HG02588 (cell line): ENCODE results near the gene WDR55.
"Not testable (repeated sequence)": the region's sequence is repeated elsewhere in the genome, so short reads cannot be mapped to it uniquely, and the experiment has no call there.

Experiments used
- ATAC-seq: cut with Tn5 transposase; IDR thresholded peaks from one replicate; pipeline ENCODE4 v1.9.1; 2021; ENCODE audit warnings: mild to moderate bottlenecking, moderate library complexity; ENCODE audit not compliant: unreplicated experiment

Gene WDR55, protein sequence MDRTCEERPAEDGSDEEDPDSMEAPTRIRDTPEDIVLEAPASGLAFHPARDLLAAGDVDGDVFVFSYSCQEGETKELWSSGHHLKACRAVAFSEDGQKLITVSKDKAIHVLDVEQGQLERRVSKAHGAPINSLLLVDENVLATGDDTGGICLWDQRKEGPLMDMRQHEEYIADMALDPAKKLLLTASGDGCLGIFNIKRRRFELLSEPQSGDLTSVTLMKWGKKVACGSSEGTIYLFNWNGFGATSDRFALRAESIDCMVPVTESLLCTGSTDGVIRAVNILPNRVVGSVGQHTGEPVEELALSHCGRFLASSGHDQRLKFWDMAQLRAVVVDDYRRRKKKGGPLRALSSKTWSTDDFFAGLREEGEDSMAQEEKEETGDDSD

DNA sequence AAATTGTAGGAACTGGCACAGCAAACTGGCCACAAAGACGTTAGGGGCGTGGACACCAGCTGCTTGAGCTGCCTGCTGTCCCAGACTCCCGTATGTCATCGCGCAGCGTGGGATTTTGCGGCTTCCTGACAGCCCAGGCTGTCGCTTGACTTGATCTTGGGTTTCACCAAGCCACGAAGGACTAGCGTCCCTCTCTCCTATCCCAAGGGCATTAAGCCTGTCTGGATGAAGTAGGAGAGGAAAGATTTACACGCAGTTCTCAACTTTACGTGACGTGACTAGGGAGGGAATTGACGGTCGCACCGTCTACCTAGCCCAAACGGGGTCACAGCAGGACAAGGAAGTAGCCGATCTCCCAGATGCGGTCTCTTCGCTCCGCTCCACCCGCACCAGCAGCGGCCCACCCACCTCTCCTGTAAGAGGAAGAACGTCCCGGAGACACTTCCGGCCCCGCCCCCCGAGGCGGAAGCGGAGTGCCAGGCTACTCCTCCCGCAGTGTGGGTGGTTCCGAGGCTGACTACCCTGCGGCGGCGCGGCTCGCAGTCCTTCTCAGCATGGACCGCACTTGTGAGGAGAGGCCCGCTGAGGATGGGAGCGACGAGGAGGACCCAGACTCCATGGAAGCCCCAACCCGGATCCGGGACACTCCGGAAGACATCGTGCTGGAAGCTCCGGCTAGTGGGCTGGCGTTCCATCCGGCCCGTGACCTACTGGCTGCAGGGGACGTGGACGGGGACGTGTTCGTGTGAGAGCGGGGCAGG lies at the start of gene WDR55:
WDR55 (plus strand) TSS at position 546 of the 761 bp plus-strand sequence; CDS start at position 555, 9 bp downstream.
- peak; percentile 98 for ATAC-seq

DNA sequence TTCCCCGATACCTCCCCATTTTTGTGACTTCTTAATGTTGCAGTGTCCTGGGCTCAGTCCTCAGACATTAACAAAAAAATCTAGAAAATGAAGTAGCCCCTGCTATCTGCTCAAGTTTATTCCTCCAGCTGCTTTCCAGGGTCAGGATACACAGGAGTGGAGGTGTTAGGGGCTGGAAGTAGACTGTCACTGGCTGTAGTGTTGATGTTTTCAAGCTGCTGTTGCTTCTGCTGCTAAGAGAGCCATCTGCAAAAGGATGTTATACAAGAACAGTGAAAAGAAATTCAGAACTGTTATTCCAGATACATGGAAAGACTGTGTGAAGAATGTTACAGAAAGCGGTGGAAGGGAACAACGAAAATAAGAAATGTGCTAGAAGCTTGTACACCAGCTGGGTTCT lies 42.4 kb upstream of the WDR55 start:
- ATAC-seq = no peak

DNA sequence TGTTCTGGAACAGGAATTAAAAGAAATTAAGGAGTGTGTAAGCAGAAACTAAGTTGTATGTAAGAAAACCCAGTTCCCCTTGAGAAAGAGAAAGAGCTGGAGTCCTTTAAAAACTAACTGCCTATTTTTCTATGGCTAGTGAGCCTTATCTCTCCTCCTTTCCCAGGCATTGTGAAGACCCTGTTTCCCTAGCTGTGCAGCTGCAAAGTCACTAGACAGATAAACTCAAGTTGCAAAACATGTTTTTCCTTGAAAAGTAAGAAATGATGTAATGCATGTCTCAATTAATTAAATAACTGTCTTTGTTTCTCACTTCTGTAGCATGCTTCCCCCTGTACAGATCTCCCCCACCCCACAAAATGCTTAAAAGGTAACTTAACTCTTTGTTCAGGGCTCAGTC lies 41.6 kb upstream of the WDR55 start:
- not testable (repeated sequence) for ATAC-seq

DNA sequence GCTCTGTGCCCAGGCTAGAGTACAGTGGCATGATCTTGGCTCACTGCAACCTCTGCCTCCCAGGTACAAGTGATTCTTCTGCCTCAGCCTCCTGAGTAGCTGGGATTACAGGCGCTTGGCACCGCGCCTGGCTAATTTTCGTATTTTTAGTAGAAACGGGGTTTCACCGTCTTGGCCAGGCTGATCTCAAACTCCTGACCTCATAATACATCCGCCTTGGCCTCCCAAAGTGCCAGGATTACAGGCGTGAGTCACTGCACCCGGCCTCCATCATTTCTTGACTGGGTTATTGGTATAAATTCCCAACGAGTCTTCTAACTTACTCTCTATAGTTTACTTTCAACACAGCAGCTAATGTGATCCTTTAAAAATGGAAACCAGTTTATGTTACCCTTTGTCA lies 39.8 kb upstream of the WDR55 start:
- ATAC-seq = not testable (repeated sequence)

DNA sequence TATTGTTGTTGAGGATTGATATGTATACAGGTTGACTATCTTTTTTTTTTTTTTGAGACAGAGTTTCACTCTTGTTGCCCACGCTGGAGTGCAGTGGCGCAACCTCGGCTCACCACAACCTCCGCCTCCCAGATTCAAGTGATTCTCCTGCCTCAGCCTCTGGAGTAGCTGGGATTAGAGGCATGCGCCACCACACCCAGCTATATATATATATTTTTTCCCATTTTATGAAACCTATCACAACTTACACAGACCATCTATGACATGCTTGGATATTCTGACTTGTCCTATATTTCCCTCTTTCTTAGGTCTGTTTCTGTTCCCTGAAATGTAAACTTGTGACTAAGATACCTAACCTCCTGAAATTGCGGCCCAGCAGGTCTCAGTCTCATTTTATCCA lies 36.7 kb upstream of the WDR55 start:
- ATAC-seq = no peak

DNA sequence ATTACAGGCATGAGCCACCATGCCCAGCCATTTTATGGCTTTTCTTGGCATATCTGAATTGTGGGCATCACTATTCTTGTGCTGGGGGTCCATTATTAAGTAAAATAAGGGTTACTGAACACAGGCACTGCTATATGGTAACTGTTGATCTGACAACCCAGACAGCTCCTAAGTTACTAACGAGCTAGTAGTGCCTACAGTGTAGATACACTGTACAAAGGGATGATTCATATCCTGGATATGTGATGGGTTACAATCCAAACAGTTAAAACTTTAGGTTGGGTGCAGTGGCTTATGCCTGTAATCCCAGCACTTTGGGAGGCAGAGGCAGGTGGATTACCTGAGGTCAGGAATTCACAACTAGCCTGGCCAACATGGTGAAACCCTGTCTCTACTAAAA lies 36.0 kb upstream of the WDR55 start:
- no peak for ATAC-seq

DNA sequence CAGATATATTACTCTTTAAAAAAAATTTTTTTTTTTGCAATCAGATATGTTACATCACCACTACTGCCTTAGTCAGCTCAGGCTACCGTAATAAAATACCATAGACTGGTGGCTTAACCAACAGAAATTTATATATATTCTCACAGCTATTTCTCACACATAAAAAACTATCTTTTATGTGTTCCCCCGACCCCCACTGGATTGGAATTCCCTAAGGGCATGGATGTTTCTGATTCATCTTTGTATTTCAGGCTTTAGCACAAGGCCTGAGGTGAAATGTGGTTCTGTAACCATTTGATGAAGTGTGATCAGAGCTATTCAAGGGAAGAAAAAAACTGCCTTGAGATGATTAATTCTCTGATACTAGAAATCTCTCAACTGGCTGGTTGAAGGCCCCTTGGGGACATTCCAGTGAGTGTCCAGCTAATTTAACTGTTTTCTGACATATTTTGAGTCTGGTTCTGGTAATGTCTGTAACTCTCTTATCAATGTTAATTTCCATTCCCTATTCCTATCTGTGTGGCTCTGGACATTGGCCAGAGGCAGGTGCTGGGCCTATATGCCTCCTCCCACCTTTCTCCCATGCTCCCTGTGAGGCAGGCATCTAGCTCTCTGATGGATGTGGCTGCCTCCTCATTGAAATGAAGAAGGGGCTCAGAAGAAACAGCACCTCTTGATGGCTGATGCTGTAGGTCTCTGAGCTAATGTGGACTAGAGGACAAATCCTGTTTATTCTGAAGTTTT lies 34.2 kb upstream of the WDR55 start:
- ATAC-seq = no peak

DNA sequence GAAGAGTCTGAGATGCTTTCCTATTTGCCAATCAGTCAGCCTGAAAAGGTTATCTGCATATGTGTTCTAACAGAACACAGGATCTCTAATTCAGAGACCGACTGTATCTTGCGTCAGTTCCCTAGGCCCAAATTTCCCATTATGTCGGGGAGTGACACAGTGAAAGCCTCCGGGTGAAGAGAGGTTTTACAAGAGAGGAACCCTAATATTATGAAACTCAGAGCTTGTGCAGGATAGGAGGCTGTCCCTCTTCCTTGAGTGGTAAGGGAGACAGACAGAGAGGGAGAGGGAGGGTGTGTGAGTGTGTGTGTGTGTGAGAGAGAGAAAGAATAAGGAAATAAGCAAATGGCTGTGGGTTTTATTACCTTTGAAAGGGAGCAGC lies 33.7 kb upstream of the WDR55 start:
- ATAC-seq = no peak

DNA sequence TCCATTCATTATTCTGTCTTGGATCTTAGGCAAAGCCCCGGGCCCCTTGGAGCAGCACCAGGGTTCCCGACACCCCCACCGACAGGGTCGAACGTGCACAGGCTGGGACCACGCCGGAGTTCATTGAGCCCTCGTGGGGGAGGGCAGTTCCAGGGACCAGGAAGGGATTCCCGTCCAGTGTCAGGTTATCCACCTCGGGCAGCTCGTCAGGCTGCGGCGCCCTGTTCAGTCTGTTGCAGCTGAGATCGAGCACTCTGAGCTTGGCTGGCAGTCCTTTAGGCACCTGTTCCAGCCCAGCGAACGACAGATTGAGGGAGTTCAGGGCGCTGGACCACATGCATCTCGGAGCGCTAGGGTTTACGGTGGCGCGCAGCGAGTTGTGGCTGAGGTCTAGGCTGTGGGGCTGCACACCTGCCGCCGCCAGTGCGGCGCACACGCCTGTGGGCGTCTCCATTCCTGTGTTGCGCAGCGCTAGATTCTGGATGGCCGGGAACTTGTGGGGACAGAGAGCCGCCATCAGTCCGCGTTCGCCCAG lies 32.8 kb upstream of the WDR55 start:
- ATAC-seq = peak; percentile 32

DNA sequence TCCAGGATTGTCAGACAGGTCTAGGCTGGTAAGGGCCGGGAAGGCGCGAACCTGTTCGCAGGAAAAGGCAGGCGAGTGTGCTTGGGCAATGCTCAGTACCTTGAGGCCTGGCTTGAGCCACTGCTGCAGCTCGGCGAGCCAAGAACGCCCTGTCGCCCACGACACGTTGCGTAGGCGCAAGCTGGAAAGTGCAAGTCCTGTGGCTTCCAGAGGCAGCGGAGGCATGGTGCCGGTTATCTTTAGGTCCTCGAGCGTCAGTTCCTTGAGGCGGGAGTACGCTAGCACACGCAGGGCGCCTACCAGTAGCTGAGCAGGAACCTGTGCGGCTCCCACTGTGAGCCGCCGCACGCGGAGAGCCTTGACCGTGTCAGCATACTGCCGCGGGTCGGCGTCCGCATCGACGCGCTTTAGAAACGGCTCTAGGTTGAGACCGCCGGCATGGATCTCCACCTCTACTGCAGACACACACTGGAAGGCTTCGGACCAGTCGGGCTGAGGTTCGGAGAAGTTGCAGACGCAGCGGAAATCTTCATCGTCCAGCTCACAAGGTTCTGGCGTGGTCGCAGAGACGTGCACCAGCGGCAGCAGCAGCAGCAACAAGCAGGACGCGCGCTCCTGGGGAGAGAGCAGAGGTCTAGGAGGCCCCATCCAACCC lies 32.2 kb upstream of the WDR55 start:
- peak; percentile 53 for ATAC-seq

DNA sequence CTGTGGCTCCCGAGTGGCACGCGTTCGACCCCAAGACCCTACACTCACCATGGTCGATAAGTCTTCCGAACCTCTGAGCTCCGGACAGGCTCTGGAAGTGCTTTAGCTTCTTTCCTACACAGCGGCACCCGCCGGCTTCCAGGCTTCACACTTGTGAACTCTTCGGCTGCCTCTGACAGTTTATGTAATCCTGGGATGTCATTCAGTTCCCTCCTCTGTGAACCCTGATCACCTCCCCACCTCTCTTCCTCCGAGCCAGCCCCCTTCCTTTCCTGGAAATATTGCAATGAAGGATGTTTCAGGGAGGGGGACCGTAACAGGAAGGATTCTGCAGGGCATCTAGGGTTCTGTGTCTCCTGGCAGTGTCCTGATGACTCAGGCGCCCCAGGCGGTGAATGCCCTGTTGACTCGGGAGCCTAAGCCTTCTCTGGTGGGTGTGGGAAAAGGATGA lies 31.7 kb upstream of the WDR55 start, which contains the start of gene CD14:
CD14 (minus strand) TSS at position 155 of the 451 bp plus-strand sequence; CDS start at position 51, 104 bp downstream.
- ATAC-seq = no peak

DNA sequence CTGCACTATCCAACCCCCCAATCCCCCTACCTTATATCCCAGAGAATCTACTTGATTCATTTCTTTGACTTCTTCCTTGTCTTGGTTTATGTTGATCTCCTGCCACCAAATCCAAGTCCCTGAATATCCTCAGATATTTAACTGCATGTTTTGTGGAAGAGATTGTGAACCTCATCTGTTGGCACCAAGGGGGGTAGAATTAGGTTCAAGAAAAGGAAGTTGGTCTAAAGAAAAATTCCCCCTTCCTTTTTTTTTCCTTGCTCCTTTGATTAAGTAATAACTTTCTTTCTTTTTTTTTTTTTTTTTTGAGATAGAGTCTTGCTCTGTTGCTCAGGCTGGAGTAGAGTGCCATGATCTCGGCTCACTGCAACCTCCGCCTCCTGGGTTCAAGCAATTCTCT lies 31.2 kb upstream of the WDR55 start:
- no peak for ATAC-seq

DNA sequence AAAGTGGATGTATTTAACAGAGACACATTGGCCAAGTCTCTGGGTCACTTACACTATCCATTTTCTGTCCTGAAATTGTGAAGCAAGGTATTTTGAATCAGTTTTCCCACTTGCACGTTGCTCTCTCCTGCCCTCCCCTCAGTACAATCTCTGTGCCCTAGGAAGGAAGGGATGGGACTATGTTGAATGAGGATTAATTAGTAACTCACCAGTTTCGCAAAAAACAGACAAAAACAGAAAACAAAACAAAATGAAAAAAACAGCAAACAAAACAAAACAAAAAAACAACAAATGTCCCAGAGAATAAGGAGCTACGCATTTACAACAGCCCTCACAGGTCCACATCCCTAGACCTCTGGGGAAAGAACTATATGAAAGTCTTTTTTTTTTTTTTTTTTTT lies 30.6 kb upstream of the WDR55 start:
- ATAC-seq = no peak

DNA sequence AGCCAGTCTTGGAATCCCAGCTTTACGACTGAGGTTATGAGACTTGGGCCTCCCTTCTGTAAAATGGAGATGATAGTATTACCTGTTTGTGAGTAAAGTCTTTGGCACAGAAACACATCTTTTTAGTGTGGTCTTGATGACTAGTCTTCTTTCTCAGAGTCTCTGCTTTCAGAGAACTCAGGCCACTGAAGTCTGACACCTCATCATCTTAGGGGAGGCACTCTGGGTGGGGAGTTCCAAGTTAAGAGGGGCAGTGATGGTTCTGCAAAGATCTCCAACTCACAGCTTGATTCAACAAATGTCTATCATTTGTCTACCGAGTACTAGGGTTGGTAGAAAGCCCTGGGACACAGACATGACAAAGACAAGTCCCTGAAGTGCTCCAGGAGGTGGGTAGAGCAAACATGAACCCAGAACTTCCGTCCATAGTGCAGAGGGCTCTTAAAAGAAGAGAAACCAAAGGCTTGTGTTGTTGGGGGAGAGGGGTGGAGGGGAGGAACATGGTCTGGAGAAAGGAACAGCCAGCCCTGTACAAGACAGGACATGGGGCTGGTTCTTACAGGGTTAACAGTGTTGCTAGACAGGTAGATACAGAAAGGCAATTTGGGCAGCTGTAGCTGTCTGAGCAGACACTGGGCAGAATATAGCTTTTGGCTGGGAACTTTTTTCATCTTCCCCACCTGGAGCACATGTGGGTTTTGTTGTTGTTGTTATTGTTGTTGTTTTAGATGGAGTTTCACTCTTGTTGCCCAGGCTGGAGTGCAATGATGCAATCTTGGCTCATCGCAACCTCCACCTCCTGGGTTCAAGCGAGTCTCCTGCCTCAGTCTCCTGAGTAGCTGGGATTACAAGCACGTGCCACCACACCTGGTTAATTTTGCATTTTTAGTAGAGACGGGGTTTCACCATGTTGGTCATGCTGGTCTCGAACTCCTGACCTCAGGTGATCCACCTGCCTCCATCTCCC lies 29.1 kb upstream of the WDR55 start:
- ATAC-seq = no peak

DNA sequence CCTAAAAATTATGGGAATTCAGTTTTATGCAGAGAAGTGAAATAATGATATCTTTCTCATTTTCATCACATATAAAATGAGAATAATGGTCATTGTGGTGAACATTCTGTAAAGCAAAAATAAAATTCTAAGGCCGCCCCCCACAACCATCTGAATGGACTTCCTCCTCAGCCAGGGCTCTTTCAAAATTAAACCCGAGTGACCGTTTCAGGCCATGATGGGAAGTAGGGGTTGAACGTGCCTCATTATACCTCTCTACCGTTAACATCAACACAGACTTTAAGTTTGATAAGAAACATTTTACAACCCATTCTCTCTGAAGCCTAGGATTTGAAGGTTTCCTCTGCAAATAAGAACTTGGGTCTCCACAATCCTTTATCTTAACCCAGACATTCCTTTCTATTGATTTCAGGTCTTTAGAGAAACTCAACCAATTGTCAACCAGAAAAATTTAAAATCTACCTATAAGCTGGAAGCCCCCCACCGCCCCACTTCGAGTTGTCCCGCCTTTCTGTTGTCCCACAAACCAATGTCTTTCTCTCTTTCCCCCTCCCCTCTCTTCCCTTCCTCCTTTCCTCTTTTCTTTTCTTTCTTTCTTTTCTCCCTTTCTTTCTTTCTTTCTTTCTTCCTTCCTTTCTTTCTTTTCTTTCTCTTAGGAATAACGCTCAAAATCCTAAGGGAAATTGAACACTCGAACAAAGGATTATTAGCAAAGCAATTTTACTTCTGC lies 27.2 kb upstream of the WDR55 start:
- no peak for ATAC-seq

DNA sequence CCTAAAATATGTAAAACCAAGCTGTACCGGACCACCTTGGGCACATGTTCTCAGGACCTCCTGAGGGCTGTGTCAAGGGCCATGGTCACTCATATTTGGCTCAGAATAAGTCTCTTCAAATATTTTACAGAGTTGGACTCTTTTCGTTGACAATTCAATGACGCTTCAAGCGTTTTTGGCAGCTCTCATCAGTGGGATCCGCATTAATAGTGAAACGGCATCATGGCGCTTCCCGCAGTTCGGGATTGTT lies 25.9 kb upstream of the WDR55 start:
- not testable (repeated sequence) for ATAC-seq

DNA sequence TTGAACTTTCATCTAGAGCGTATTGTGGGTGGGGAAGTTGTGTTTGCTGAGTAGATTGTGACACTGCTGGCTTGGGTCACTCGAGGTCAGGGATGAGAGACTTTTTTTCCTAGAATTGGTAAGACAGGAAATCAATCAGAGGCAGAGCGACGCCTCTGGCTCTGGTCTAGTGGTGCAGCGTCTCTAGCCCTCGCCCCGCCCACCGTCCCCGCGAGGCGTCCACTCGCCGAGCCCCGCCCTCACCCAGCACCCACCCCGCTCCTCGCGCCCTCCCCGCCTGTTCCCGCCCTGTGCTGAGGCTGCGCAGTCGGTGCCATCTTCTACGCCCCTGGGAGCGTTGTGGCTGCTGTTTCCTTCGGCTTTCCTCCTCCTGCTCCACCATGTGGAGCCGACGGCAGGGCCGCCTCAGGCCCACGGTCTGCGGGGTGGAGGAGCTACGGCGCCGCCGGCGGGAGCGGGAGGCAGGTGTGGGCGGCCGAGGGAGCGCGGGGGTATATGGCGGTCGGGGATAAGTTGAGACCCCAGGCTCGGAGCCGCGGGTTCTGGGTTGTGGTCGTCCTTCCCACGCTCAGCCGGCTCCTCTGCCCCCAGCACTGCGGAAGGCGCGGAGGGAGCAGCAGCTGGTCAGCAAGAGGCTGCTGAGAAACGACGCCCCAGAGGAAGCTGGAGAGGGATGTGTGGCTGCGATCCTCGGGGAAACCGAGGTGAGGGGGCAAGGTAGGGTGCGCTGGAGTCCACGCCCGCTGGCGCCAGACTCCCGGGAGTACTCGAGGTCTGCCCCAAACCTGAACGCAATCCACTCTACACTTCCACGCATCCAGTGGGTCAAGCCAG lies 25.3 kb upstream of the WDR55 start, which contains the start of gene TMCO6:
TMCO6 (plus strand) TSS at position 304 of the 834 bp plus-strand sequence; CDS start at position 381, 77 bp downstream.
- peak; percentile 95 for ATAC-seq

DNA sequence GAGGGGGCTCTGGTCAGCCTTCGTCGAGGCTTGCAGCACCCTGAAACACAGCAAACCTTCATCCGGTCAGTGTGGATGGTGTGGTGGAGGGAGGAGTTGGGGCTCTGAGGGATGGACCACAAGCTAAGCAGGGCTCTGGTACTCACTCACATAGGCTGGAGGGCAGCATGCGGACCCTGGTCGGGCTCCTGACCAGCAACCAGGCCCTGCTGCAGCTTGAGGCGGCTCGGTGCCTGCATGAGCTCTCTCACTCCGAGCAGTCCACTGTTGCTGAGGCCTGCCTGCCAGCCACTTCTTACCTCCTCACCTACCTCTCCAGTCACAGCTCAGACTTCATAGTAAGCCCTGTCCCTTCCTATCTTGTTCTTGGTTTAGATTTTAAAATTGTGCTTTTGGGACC lies 23.0 kb upstream of the WDR55 start:
- ATAC-seq = no peak
